SHP77 treated with DMSO at 0.1 percent for 48 hours (cell line): ENCODE data around the gene AGBL4.

ENCODE experiments used
- DNase-seq: peaks from one replicate; lab custom pipeline; 2025; lab: John Stamatoyannopoulos, UW

Gene AGBL4

GRCh38 chr1:48887796-48888195 is 1136.0 kb downstream of the AGBL4 start:
- DNase-seq: no peak

GRCh38 chr1:48882020-48882419 is 1141.7 kb downstream of the AGBL4 start:
- no peak for DNase-seq

DNA sequence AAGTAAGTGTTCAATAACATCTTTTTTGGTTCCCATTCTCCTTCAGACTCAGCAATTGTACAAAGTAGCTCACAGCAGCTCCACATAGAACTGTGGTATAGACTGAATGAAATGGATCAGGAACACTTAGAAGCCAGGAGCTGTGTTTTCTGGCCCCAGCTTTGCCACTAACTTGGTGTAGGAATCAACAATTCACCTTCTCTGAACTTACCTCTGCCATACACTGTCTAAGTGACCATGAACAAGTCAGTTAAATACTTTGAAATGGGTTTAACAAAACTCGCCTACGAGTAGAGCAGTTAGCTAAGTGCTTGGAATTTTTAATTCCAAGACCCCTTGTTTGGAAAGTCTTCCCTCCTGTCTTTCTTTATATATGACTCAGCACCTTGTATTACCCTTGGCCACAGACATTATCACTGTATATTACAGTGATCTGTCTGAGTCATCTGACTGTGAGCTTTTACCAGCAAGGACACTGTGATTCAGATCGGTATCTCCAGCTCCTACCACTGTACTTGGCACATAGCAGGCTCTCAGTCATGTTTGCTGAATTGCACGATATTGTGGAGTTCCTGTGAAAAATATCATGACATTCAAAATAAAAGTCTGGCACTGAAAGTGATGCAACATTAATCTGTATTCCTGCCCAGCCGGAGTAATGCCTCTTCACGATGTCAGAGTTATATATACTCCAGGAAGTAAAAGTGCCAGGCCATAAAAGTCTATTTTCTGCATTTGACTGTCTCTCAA is 1145.4 kb downstream of the AGBL4 start:
- DNase-seq: no peak

DNA sequence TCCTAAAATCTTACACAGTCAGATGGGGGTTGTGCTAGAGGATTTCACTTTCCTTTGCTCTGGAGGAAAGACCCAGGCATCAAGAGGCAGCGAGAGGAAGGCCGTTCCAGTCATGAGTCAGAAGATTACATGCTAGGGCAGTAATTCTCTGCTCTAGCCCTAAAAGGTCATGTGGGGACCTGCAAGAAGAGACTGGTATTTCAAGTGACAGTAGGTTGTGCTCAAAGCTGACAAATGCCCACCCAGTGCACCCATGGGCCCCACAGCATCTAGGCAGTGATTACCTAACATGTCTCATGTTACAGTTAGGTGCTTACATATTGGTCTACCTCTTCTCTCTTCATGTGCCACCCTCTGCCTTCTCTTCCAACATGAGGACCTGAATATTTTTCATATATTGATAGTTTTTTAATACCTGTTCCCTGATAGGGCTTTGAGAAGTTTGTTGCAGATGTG is 1147.4 kb downstream of the AGBL4 start:
- no peak for DNase-seq

DNA sequence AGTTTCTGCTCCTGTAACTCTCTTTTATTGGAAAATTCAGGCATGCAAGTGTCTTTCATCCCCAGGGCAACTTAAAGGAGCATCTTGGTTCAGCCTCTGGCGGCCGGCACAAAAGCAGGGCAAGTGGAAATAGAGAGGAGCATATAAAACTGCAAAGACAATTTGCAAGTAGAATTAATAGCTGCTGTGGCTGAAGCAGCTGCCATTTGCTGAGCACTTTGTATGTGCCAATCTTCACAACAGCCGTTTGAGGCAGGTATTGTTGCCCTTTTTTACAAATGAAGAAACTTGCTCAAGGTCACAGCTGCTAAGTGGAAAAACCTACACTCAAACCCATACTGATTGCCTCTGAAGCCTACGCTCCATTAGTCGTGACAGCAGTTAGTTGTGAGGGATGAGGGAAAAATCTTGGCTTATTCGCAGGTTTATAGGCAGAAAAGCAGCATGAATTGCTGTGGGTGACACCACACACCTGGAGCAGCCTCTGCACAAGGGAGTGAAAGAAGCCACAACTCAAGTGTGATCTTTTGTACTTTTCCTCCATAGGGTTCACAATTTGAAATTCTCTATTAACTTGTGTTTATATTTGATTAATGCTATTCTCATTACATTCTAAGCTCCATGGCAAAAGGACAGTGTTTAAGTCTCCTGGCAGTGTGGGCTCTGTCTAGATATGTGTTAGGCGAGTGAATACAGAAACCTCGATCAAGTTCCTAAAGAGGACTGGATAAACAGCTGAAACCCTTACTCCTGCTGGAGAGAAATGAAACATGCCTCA is 1148.0 kb downstream of the AGBL4 start:
- no peak for DNase-seq

DNA sequence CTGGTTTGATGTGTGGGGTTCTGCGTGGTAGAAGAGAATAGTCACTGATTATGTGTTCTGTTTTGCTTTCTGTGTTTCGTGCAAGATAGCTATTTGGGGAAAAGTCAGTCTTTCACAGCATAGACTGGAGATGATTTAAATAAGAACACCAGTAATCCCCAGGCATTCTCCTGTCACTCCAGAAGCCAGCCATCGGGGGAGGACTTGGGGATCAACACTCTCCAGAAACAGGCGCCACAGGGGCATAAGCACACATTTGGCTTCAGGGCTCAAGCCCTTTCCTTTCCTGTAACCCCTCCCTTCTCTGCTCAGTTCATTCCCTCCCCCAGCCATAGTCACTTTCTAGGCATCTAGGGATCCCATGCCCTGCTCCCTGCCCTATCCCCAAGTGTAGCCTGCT is 1149.8 kb downstream of the AGBL4 start:
- no peak for DNase-seq

- peak; percentile 9 for DNase-seq
These were observed 1153.2 kb downstream of the AGBL4 start for GRCh38 chr1:48870596-48870995.

DNA sequence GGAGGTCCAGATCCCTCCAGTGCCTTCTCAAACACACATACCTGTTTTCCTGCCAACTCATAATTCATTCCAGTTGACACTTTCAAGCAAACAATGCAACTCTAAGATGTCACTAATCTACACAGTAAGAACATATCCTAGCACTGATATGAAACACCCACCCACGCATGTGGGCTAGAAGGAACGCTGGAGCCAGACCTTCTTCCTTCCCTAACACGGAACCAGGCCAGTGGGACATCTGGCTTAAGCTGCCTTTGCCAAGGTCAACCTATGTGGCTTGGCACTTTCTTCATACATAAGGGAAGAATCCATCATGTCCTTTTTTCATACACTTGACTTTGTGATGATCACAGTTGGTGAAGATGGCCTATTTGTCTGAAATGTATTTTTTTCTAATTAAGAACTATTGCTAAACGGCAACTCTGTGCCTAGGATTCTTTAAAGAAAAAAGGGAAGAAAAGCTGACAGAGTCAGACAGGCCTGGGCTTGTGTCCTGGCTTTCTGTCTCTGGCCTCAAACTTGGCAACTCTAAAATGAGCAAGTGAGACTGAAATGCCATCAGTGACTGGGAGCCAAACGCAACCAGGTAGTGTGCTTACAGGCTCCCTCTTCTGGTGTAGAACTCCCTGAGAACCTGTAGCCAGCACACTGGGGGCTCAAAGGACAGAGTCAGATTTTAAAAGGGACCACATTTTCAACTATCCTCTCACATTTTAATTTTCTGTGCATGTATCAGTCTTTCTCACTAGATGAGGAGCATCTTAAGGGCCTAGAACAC is 1154.4 kb downstream of the AGBL4 start:
- no peak for DNase-seq

- no peak for DNase-seq
These were observed 1158.8 kb downstream of the AGBL4 start for GRCh38 chr1:48864913-48865312.

GRCh38 chr1:48859456-48859855 is 1164.3 kb downstream of the AGBL4 start:
- no peak for DNase-seq

DNA sequence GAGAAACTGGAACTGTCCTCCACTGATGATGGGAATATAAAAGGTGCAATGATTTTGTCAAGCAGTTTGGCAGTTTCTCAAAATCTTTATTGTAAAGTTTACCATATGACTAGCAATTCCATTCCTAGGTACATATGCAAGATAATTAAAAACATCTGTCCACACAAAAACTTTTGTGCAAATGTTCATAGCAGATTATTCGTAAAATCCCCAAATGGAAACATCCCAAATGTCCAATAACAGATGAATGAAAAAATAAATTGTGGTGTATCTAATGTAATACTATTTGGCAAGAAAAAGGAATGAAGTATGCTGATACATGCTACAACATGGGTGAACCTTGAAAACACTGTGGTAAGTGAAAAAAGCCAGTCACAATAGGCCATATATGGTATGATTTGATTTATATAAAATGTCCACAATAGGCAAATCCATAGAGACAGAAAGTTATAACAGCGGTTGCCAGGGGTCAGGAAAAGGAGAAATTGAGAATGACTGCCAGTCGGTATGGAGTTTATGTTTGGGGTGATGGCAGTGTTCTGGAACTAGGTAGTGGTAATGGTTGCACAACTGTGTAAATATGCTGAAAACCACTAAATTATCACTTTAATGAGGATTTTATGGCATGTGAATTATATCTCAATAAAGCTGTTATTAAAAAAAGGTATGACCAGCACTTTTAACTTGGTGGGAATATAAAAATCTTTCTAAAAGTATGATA is 1165.4 kb downstream of the AGBL4 start:
- DNase-seq: no peak

DNA sequence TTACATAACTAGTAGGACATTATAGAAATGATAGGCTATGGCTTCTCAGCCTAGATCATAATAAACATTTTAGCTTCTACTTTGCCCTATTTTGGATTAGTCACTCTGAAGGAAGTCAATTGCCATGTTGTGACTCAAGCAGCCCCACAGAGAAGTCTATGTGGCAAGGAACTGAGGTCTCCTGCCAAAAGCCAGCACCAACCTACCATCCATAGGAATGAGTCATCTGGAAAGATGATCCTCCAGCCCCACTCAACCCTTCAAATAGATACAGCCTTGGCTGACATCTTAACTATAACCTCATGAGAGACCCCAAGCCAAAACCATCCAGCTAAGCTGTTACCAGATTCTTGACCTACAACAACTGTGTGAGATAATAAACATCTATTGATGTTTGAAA is 1170.7 kb downstream of the AGBL4 start:
- no peak for DNase-seq

GRCh38 chr1:48851638-48852037 is 1172.1 kb downstream of the AGBL4 start:
- DNase-seq: no peak

DNA sequence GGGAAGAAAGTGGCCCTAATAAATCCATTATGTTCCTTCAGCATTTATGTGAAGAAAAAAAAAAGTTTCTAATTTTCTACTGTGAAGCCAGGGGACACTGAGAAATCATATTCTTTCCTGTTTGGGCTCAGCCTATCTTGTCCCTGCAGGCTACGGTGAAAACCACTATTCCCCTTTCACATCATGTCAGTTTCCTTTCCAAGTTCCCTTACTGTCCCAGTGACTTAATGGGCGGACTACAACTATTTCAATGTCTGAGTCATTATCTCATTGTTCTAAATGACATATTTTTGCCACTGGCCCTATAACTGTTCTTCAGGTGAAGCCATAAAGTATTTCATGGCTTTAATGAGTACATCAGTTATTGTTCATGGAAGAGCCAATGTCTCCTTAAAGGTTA is 1175.7 kb downstream of the AGBL4 start:
- no peak for DNase-seq

DNA sequence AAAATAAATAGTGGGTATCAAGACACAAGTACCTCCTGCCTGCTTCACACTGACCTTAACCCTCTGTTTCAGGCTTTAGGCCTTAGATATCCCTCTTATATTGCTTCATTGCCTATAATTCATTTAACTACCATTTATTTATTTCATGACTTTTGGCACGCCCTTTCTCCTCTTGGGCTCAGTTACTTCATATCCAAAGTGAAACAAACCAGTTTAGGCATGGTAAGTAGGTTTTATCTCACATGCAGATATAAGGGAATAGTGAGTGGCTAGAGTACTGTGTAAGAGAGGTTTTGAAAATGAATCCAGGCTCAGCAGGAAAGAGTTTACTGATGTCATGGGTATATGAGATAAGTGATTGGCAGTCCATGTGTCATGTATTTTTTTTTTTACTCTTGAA is 1177.3 kb downstream of the AGBL4 start:
- no peak for DNase-seq

GRCh38 chr1:48844187-48844586 is 1179.6 kb downstream of the AGBL4 start:
- DNase-seq: no peak

DNA sequence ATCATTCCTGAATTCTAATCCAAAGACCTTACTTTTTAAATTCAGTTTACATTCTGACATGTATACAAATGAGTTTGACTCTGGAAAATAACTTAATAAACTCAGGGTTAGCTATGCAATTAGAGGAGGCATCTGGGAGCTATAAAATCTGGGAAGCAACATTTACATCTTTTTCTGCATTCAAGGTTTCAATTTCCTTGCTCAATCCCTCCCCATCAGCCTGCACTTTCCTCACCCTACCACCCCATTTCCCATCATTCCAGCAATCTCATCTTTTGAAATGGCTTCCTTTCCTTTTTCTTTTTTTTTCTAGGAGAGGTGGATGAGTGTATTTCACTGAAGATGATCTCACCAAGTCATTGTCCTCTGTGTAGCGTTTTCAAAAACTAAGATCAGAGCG is 1181.8 kb downstream of the AGBL4 start:
- DNase-seq: no peak

DNA sequence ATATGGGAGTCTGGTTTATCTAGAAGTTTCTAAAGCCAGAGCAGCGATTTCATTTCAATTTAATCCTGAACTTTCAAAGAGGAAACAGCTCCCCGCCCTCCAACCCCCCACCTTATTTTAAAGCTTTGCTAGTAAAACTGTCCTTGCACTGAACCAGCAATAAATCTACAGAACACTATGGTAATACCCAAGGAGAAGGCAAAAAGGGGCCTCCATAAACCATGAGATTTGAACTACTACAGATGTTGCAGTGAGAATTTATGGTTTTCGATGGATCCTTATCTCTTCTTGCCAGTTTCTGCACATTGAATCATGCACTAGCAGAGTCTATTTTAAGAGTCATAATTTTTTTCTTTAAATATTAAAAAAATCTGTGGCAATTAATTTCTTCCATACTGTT is 1182.3 kb downstream of the AGBL4 start:
- no peak for DNase-seq

- no peak for DNase-seq
These were observed 1192.4 kb downstream of the AGBL4 start for GRCh38 chr1:48831120-48831978.

- DNase-seq: no peak
These were observed 1193.0 kb downstream of the AGBL4 start for GRCh38 chr1:48830715-48831114.

DNA sequence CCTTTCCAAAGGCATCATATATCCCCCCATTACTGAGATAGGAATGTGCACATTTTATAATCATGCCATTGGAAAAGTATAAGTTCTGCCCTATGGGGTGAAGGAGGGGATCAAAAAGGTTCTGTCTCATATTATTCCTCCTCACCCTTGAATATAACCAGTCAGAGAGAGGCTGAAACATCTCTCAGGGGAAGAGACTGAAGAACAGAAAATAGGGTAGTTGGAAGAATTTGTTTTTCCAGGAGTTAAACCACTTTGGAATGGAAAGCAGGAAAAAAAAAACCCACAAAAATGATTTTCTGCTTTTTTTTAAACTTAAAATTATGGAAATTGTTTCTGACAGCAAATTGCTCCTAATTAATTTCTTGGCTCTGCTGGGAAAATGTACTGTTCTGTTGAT is 1194.3 kb downstream of the AGBL4 start:
- no peak for DNase-seq
